HEK293 (cell line): Measurements from ENCODE around the gene SGMS1.

Source experiments
- CTCF ChIA-PET: fragments of 350-600 bp; formaldehyde crosslinking; extraction: SDS; loops from one replicate; lab custom pipeline; 2021; ENCODE audit warnings: antibody characterized with exemption; lab: Yijun Ruan, JAX
- POLR2A ChIA-PET: fragments of 300-600 bp; formaldehyde crosslinking; extraction: SDS; loops from one replicate; lab custom pipeline; 2020; ENCODE audit warnings: antibody characterized with exemption, inconsistent platforms; lab: Yijun Ruan, JAX
- H3K27ac ChIP-seq: fragments of 200-500 bp; sonication (Bioruptor generic); 2 replicates; pipeline ENCODE4 v1.5.1; 2014; ENCODE audit warnings: low read depth, low read length, control low read depth, inconsistent platforms; ENCODE audit errors: extremely low read depth
- H3K36me3 ChIP-seq, 2 experiments: fragments of 200-500 bp in 1 of 2; sonication (Bioruptor generic) in 1 of 2; 1 replicate in 1 of 2; 2 replicates in 1 of 2; pipeline ENCODE4 v1.5.1; 2014 to 2017; ENCODE audit warnings: inconsistent platforms in 2 of 2, low read length in 2 of 2; ENCODE audit not compliant: control insufficient read depth in 2 of 2, insufficient read depth in 1 of 2
- H3K4me1 ChIP-seq: fragments of 200-500 bp; sonication (Bioruptor generic); 2 replicates; pipeline ENCODE4 v1.5.1; 2014; ENCODE audit warnings: mild to moderate bottlenecking, low read length, inconsistent platforms; ENCODE audit not compliant: control insufficient read depth, insufficient read depth
- H3K4me3 ChIP-seq: 2 replicates; pipeline ENCODE4 v1.5.1; 2011; ENCODE audit warnings: low read depth, mild to moderate bottlenecking, control low read depth, low read length, moderate library complexity
- H3K9me3 ChIP-seq: fragments of 200-500 bp; sonication (Bioruptor generic); 2 replicates; pipeline ENCODE4 v1.5.1; 2014; ENCODE audit warnings: low read depth, low read length, inconsistent platforms; ENCODE audit not compliant: control insufficient read depth, insufficient read depth
- BCL11A ChIP-seq: fragments of 450-650 bp; formaldehyde crosslinking; IDR thresholded peaks from 2 replicates; pipeline ENCODE4 v1.5.1; 2016; ENCODE audit warnings: low read depth, missing biosample characterization, missing genetic modification characterization
- HOXD13 ChIP-seq: sonication (generic); formaldehyde crosslinking; IDR thresholded peaks from 2 replicates; pipeline ENCODE4 v1.8.0; 2022; ENCODE audit warnings: missing genetic modification reagents, borderline replicate concordance
- REPIN1 ChIP-seq: fragments of 450-650 bp; formaldehyde crosslinking; IDR thresholded peaks from 2 replicates; pipeline ENCODE4 v1.5.1; 2017; ENCODE audit warnings: missing biosample characterization, missing genetic modification characterization, low read depth
- SP2 ChIP-seq: fragments of 450-650 bp; formaldehyde crosslinking; IDR thresholded peaks from 2 replicates; pipeline ENCODE4 v1.5.1; 2016; ENCODE audit warnings: missing biosample characterization, missing genetic modification characterization
- SP7 ChIP-seq: fragments of 450-650 bp; formaldehyde crosslinking; IDR thresholded peaks from 2 replicates; pipeline ENCODE4 v1.5.1; 2016; ENCODE audit warnings: missing biosample characterization, missing genetic modification characterization
- ZBTB1 ChIP-seq: fragments of 450-650 bp; formaldehyde crosslinking; IDR thresholded peaks from 2 replicates; pipeline ENCODE4 v1.5.1; 2016; ENCODE audit warnings: missing biosample characterization, missing genetic modification characterization
- ZBTB20 ChIP-seq: fragments of 450-650 bp; formaldehyde crosslinking; IDR thresholded peaks from 2 replicates; pipeline ENCODE4 v1.5.1; 2016; ENCODE audit warnings: missing biosample characterization, missing genetic modification characterization
- ZBTB7A ChIP-seq: fragments of 450-650 bp; formaldehyde crosslinking; IDR thresholded peaks from 2 replicates; pipeline ENCODE4 v1.5.1; 2016; ENCODE audit warnings: low read depth, missing biosample characterization, missing genetic modification characterization
- ZFP69B ChIP-seq: fragments of 450-650 bp; formaldehyde crosslinking; IDR thresholded peaks from 2 replicates; pipeline ENCODE4 v1.5.1; 2016; ENCODE audit warnings: missing biosample characterization, missing genetic modification characterization
- ZNF423 ChIP-seq: fragments of 450-650 bp; formaldehyde crosslinking; IDR thresholded peaks from 2 replicates; pipeline ENCODE4 v1.5.1; 2016; ENCODE audit warnings: missing biosample characterization, missing genetic modification characterization
- ZNF624 ChIP-seq: fragments of 450-650 bp; formaldehyde crosslinking; IDR thresholded peaks from 2 replicates; pipeline ENCODE4 v1.5.1; 2017; ENCODE audit warnings: missing biosample characterization, missing genetic modification characterization
- ZNF677 ChIP-seq: fragments of 450-650 bp; IDR thresholded peaks from 2 replicates; pipeline ENCODE4 v1.5.0; 2018; ENCODE audit warnings: missing biosample characterization, mild to moderate bottlenecking, missing genetic modification characterization, moderate library complexity
- ZNF777 ChIP-seq: fragments of 450-650 bp; formaldehyde crosslinking; IDR thresholded peaks from 2 replicates; pipeline ENCODE4 v1.5.1; 2017; ENCODE audit warnings: missing biosample characterization, missing genetic modification characterization, borderline replicate concordance
- ZSCAN23 ChIP-seq: fragments of 450-650 bp; formaldehyde crosslinking; IDR thresholded peaks from 2 replicates; pipeline ENCODE4 v1.5.1; 2016; ENCODE audit warnings: missing biosample characterization, missing genetic modification characterization
- TF ChIP-seq, protein P1 (sequence below): fragments of 450-650 bp; formaldehyde crosslinking; IDR thresholded peaks from 2 replicates; pipeline ENCODE4 v1.5.1; 2016; ENCODE audit warnings: missing biosample characterization, missing genetic modification characterization
- TF ChIP-seq, protein P2 (sequence below): fragments of 450-650 bp; formaldehyde crosslinking; IDR thresholded peaks from 2 replicates; pipeline ENCODE4 v1.5.1; 2016; ENCODE audit warnings: missing biosample characterization, missing genetic modification characterization
- TF ChIP-seq, protein P3 (sequence below): fragments of 450-650 bp; formaldehyde crosslinking; IDR thresholded peaks from 2 replicates; pipeline ENCODE4 v1.5.1; 2016; ENCODE audit warnings: missing biosample characterization, missing genetic modification characterization

SGMS1 gene

GRCh38 chr10:50405723-50406122 lies 218.0 kb downstream of the SGMS1 start:
- no peaks in the 10 kb centered on the region for H3K9me3 ChIP-seq
- ChIA-PET POLR2A (interaction anchor here (2.3 kb wide), 1 partner anchor 13 kb away, joined by 6 read pairs; no protein-coding TSS in a partner anchor), CTCF (no interaction called here)
- TF ChIP-seq ZNF624 (tag by site-specific recombination) (no peak), ZBTB1 (tag by site-specific recombination) (no peak), REPIN1 (tag by site-specific recombination) (no peak), BCL11A (tag by site-specific recombination) (no peak)
- TF ChIP-seq, protein P1, sequence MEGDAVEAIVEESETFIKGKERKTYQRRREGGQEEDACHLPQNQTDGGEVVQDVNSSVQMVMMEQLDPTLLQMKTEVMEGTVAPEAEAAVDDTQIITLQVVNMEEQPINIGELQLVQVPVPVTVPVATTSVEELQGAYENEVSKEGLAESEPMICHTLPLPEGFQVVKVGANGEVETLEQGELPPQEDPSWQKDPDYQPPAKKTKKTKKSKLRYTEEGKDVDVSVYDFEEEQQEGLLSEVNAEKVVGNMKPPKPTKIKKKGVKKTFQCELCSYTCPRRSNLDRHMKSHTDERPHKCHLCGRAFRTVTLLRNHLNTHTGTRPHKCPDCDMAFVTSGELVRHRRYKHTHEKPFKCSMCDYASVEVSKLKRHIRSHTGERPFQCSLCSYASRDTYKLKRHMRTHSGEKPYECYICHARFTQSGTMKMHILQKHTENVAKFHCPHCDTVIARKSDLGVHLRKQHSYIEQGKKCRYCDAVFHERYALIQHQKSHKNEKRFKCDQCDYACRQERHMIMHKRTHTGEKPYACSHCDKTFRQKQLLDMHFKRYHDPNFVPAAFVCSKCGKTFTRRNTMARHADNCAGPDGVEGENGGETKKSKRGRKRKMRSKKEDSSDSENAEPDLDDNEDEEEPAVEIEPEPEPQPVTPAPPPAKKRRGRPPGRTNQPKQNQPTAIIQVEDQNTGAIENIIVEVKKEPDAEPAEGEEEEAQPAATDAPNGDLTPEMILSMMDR (tag by site-specific recombination): no peak
- TF ChIP-seq, all 188 proteins: peak for 0
- Histone ChIP-seq H3K27ac (no peak overlapping the region), H3K4me1 (peaks cover 3% of the 10 kb centered on the region), H3K4me3 (no peak overlapping the region), H3K36me3 (no peaks in the 10 kb centered on the region)

DNA sequence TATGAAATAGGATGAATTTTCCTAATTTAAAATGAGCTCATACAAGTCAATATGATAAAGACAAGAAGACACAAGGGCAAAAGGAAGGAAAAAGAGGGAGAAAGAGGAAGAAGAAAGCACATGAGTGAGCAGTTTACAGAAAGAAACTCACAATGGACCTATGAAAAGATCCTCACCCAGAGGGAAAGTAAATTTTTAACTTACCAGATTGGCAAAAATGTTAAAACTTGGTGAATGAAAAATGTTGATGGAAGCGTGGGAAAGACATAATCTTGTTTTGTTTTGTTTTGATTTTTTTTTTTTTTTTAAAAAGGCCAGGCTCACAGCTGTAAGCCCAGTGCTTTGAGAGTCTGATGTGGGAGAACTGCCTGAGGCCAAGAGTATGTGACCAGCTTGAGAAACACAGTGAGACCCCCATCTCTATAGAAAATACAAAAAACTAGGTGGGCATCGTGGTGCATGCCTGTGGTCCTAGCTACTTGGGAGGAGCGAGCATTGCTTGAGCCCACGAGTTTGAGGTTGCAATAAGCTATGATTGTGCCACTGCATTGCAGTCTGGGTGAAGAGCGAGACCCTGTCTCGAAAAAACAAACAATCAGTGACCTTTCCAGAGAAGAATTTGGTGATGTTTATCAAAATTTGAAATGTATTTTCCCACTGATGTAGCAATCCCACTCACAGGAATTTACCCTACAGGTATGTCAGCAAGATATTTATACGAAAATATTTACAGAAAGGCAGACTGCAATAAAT lies 219.6 kb downstream of the SGMS1 start:
- Histone ChIP-seq H3K4me1 (peaks cover 3% of the 10 kb centered on the region), H3K36me3 (no peaks in the 10 kb centered on the region), H3K27ac (no peak overlapping the region), H3K4me3 (no peak overlapping the region), H3K9me3 (no peaks in the 10 kb centered on the region)
- ChIA-PET CTCF (interaction anchor here (0.6 to 1.4 kb wide), 4 partner anchors 17 to 149 kb away, joined by 3 to 6 read pairs (median 4); no protein-coding TSS in a partner anchor), POLR2A (interaction anchor here (0.6 to 1.0 kb wide), 2 partner anchors 14 to 959 kb away, joined by 4 to 6 read pairs; no protein-coding TSS in a partner anchor)
- TF ChIP-seq SP7 (tag by site-specific recombination) (no peak), HOXD13 (CRISPR knock-in tag) (no peak)
- TF ChIP-seq, protein P2, sequence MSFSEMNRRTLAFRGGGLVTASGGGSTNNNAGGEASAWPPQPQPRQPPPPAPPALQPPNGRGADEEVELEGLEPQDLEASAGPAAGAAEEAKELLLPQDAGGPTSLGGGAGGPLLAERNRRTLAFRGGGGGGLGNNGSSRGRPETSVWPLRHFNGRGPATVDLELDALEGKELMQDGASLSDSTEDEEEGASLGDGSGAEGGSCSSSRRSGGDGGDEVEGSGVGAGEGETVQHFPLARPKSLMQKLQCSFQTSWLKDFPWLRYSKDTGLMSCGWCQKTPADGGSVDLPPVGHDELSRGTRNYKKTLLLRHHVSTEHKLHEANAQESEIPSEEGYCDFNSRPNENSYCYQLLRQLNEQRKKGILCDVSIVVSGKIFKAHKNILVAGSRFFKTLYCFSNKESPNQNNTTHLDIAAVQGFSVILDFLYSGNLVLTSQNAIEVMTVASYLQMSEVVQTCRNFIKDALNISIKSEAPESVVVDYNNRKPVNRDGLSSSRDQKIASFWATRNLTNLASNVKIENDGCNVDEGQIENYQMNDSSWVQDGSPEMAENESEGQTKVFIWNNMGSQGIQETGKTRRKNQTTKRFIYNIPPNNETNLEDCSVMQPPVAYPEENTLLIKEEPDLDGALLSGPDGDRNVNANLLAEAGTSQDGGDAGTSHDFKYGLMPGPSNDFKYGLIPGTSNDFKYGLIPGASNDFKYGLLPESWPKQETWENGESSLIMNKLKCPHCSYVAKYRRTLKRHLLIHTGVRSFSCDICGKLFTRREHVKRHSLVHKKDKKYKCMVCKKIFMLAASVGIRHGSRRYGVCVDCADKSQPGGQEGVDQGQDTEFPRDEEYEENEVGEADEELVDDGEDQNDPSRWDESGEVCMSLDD (tag by site-specific recombination): no peak

DNA sequence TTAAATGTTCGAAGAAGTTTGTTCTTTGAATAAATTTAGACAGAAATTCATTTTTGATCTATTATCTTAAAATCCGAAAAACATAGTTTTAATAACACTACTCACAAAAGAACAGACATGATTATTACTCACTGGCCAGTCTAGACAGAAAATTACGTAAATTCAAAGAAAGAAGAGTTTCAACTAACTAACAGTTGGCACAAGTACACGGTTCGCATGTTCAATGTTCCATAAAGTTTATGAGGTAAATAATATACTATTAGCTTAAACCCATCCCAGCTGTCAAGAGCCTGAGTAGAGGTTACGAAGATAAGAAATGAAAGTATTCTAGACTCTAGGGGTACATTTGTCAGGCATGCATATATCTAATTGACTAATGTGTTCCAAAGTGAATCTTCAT lies 220.7 kb downstream of the SGMS1 start:
- H3K4me3 ChIP-seq: no peak overlapping the region
- TF ChIP-seq ZNF423 (no peak), ZBTB7A (tag by site-specific recombination) (no peak), ZBTB20 (tag by site-specific recombination) (no peak), SP2 (no peak), ZSCAN23 (tag by site-specific recombination) (no peak), ZFP69B (tag by site-specific recombination) (no peak), ZNF677 (tag by site-specific recombination) (no peak), ZNF777 (no peak)
- TF ChIP-seq, protein P3, sequence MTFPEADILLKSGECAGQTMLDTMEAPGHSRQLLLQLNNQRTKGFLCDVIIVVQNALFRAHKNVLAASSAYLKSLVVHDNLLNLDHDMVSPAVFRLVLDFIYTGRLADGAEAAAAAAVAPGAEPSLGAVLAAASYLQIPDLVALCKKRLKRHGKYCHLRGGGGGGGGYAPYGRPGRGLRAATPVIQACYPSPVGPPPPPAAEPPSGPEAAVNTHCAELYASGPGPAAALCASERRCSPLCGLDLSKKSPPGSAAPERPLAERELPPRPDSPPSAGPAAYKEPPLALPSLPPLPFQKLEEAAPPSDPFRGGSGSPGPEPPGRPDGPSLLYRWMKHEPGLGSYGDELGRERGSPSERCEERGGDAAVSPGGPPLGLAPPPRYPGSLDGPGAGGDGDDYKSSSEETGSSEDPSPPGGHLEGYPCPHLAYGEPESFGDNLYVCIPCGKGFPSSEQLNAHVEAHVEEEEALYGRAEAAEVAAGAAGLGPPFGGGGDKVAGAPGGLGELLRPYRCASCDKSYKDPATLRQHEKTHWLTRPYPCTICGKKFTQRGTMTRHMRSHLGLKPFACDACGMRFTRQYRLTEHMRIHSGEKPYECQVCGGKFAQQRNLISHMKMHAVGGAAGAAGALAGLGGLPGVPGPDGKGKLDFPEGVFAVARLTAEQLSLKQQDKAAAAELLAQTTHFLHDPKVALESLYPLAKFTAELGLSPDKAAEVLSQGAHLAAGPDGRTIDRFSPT: no peak
- POLR2A ChIA-PET: no interaction called here
- no peak overlapping the region for H3K27ac ChIP-seq
- CTCF ChIA-PET: interaction anchor here (0.9 to 1.6 kb wide), 2 partner anchors 17 kb away, joined by 3 to 5 read pairs; no protein-coding TSS in a partner anchor
- H3K9me3 ChIP-seq: no peaks in the 10 kb centered on the region
- peaks cover 3% of the 10 kb centered on the region for H3K4me1 ChIP-seq
- no peaks in the 10 kb centered on the region for H3K36me3 ChIP-seq
